PFSK-1 (cell line): ENCODE results near the gene PPP2CA.

Source experiments
- FOXP2 ChIP-seq: optimal IDR thresholded peaks from 2 replicates; pipeline ENCODE3; 2011; ENCODE audit warnings: borderline replicate concordance, control low read depth, inconsistent platforms; ENCODE audit not compliant: insufficient read depth; ENCODE audit errors: extremely low read length, extremely low read depth
- POLR2AphosphoS5 ChIP-seq: IDR thresholded peaks from 2 replicates; pipeline ENCODE4 v1.6.1; 2012; ENCODE audit warnings: low read depth, mild to moderate bottlenecking, control low read depth, low read length, moderate library complexity
- REST ChIP-seq, 2 experiments: IDR thresholded peaks; 2 replicates each; pipeline versions ENCODE4 v1.6.1 to v1.8.0; 2011 to 2012; ENCODE audit warnings: low read depth in 2 of 2, low read length in 2 of 2, control low read depth in 1 of 2, inconsistent platforms in 1 of 2, mild to moderate bottlenecking in 1 of 2, moderate library complexity in 1 of 2; ENCODE audit not compliant: insufficient read depth in 1 of 2
- SIN3A ChIP-seq: IDR thresholded peaks from 2 replicates; pipeline ENCODE4 v1.6.1; 2012; ENCODE audit warnings: mild to moderate bottlenecking, low read length, moderate library complexity, borderline replicate concordance; ENCODE audit not compliant: insufficient read depth
- TAF1 ChIP-seq: IDR thresholded peaks from 2 replicates; pipeline ENCODE4 v1.6.1; 2012; ENCODE audit warnings: low read length, control low read depth, borderline replicate concordance; ENCODE audit not compliant: insufficient read depth

PPP2CA gene

GRCh38 chr5:134203630-134204029 lies 22.2 kb downstream of the PPP2CA start:
- TF ChIP-seq REST (IDR thresholded peaks at IDR 0.05; ENCODE audit: insufficient read depth in 1 of 2, low read depth in 2 of 2, low read length in 2 of 2) (no peak), FOXP2 (no peak), TAF1 (no peak)

- TF ChIP-seq SIN3A = no peak
- no peak for TF ChIP-seq FOXP2
- no peak for TF ChIP-seq REST (IDR thresholded peaks at IDR 0.05; ENCODE audit: insufficient read depth in 1 of 2, low read depth in 2 of 2, low read length in 2 of 2)
- TF ChIP-seq TAF1 = no peak
- no peak for TF ChIP-seq POLR2AphosphoS5
Observed at GRCh38 chr5:134195666-134196065, 30.2 kb downstream of the PPP2CA start.

GRCh38 chr5:134189031-134189430 lies 36.8 kb downstream of the PPP2CA start:
- TF ChIP-seq REST (IDR thresholded peaks at IDR 0.05; ENCODE audit: insufficient read depth in 1 of 2, low read depth in 2 of 2, low read length in 2 of 2) = no peak
- TF ChIP-seq TAF1 = no peak
- no peak for TF ChIP-seq FOXP2
- TF ChIP-seq SIN3A = no peak
- TF ChIP-seq POLR2AphosphoS5 = no peak

GRCh38 chr5:134188092-134188491 lies 37.8 kb downstream of the PPP2CA start:
- TF ChIP-seq SIN3A = no peak
- TF ChIP-seq POLR2AphosphoS5 = no peak
- TF ChIP-seq TAF1 = no peak
- TF ChIP-seq FOXP2 = no peak
- TF ChIP-seq REST (IDR thresholded peaks at IDR 0.05; ENCODE audit: insufficient read depth in 1 of 2, low read depth in 2 of 2, low read length in 2 of 2) = no peak
